HL-60/S4 (cell line): Measurements from ENCODE around the gene ARHGEF2.

Experiments used
- in situ Hi-C: fragments of 300-500 bp; cut with MboI; formaldehyde crosslinking; loops from 2 replicates; pipeline ENCODE4 v1.14.3; 2022; ENCODE audit warnings: low sequenced_read_pairs

The ARHGEF2 gene

DNA sequence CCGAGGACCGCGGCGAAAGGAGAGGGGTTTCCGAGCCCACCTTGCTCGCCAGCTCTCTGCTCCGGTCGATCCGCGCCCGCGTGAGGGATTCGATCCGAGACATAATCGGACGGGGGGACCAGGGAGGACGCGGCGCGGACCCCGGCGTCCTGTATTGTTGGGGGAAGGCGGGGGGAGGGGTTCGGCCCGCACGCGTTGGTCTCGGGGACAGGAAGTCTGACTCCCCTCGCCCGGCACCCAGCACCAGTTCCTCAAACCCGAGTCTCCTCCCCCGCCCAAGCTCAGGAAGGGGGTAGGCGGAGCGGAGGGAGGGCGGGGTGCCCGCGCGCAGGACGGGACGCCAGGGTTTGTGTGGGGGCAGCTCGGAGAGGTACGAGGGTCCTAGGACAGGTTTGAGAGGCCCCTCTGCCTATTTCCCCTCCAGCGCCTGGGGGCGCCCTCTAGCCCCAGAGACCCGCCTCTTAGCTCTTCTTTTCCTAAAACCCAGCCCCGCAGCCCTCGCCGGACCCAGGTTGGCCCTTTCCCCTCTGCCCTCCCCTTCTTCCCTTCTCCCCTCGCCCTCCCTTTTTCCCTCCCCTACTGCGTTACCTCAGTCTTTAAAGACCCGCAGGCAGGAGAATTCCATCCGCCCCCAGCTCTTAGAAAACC lies at the start of gene ARHGEF2:
TSS of gene ARHGEF2 (minus strand) at position 223 of the 648 bp plus-strand sequence. CDS start at position 103, 120 bp downstream.
- in situ Hi-C loops, result no loop called here

DNA sequence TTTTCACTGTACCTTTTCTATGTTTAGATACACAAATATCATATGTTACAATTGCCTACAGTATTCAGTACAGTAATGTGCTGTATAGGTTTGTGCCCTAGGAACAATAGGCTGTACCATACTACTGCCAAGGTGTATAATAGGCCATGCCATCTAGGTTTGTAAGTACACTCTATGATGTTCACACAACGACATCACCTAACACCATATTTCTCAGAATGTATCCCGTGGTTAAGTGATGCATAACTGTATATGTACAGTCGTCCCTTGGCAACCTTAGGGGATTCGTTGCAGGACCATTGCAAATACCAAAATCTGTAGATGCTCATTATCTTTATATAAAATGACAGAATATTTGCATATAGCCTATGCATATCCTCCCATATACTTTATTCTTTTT lies 48.2 kb upstream of the ARHGEF2 start:
- in situ Hi-C loops, result no loop called here

DNA sequence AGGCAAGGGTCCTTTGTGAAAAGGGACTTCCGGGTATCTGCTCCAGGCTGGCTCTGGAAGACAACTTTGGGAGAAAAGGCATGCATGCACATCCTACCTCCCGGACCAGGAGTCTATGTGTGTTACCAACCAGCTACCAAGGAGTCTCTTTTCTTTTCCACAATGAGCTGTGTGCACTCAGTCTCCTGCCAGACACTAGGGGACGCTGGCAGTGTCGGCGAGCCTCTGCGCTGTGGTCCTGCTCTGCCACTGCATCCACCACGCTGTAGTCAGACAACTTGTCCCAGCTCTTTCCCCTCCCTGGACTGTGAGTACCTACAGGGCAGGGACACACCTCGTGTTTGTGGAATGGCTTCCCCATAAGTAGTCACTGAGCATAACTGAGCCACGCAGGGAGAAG lies 47.5 kb upstream of the ARHGEF2 start:
- in situ Hi-C loops, result no loop called here

DNA sequence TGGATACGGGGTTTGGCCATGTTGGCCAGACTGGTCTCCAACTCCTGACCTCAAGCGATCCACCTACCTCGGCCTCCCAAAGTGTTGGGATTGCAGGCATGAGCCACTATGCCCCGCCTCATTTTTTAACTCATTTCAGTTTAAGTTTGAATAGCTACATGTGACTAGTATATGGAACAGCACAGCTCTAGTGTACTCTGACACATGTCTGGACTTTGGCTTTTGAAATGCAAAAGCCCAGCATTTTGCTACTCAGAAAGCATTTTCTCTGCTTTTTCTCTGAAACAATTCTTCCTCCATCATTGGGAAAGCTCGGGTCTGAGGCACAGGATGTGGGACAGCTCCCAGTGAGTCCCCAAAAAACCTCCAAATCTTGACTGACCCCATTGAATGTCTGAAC lies 46.5 kb upstream of the ARHGEF2 start:
- in situ Hi-C loops, result no loop called here

DNA sequence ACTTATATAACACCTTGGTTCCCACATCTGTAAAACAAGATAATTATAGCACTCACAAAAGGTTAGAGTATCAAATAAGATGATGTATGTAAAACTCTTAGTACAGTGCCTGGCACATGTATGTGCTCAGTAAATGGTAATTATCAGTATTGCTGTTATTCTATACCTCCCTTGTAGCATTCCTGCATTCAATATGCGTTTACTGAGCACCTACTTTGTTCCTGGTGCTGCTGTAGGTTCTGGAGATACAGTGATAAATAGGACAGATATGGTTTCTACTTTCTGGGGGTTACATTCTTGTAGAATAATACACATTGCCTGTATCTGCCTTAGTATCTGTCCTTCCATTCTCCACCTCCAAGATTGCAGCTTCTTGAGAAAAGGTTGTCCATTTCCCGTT lies 43.6 kb upstream of the ARHGEF2 start:
- in situ Hi-C loops, result no loop called here

DNA sequence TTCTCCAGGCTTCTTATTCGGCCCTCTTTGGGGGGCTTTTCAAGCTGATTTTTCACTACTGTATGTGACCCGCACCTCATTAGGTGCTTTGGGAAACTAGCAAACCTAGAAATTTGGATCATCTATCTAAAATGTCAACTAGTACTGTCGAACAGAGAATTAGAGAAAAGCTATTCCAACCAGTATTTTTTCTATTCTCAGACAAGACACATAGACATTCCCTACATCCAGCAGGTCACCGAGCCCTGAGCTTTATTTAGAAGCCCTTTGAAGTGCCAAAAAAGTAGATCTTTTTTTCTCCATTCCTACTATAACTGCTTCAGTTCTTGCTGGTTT lies 42.7 kb upstream of the ARHGEF2 start:
- in situ Hi-C loops, result no loop called here

DNA sequence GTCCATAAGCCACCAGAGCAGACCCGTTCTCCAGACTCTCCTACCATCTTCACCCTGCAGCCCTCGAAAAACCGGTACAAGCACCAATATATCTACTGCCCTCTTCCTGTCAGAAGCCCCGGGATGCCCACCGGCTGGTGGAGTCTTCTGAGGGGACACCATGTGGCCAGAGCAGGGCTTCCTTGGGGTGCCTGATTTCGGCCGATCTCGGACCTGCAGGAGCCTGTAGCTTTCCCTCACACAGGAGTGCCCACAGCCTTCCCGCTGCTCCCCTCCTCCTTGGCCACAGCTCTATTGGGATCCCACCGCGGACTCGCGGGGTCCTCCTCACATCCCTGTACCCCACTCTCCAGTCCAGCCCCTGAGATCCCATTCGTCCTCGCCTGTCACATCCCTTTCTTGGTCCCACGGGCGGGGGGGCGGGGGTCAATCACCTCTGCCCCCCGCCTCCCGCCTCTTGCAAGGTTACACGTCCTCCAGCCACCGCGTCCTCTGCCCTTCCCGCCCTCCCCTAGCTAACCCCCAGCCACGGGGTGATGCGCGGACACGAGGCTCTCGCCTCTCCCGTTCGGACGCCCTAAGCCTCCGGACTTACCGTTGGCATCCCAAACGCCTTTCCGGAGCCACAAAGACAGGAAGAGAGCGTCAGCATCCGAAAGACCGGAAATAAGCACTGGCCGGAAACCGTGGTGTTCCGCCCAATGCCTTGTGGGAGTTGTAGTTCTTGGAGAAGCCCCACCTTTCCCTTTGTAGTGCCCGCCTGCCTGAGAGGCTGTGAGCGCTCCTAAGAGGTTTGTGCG lies 42.1 kb upstream of the ARHGEF2 start, which contains the start of gene SSR2:
TSS of gene SSR2 (minus strand) at position 659 of the 800 bp plus-strand sequence. CDS start 784 bp downstream, outside the sequence.
- in situ Hi-C loops, result no loop called here

DNA sequence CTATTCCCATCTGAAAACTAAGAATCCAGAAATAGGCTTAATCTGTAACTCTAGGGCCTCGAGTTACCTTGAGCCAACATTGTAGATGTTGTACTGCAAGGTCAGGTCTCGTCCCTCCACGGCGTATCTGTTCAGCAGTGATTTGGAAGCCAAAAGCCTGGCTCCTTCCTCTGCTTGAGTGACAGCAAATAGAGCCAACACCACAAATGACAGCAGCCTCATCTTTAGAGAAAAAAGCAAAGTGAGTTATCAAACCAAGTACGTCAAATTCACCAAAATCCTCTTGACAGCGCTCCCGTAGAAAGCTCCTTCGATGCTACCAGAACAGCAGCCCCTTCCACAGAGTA lies 41.6 kb upstream of the ARHGEF2 start:
- in situ Hi-C loops, result no loop called here

DNA sequence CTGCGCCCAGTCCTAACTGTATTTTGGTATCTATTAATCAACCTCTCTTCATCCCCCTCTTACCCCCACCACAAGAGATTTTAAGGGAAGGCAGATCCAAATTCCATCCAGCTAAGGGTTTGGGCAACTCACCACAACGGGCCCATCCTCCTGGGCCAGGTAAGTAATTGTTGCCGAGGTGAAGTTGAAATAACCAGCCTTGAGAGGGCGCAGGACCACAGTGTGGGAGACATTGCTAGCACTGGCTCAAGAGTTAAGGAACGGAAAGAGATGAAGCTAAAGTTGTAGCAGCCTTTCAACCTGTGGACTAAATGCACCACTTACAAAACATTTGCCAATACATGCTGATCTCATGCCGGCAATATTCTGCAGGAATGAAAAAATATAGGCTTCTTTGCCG lies 36.5 kb upstream of the ARHGEF2 start:
- in situ Hi-C loops, result no loop called here

DNA sequence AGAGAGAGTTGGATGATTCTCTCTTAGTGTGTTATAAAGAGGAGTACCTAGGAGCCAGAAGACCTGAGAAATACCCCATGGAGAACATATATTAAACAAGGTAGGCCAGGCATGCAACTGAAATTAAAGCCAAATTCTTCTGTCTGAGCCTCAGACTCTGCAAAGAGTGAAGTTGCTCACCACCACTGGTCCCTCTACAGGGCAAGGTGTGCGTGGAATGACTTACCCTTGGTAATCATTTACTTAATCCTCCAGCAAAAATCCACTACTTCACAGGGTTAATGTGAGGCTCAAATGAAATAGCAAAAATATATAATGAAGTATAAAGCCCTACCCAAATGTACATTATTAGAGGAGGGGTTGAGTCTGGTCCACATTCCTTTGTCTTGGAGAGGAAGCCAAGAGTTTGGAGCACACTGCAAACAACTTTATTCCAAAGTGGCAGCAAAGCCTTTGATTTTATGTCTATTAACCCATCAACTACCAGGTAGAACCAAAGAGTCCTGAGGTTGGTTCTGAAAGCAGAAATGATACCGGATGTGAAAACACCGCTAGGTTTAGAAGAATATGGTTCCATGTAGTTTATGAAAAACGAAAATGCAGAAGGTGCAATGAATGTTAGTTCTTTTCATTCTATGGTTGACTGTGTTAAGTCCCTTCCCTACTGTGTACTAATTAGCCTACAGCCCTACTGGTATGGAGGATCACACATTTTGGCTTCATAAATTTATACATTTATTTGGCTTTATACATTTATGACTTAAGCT lies 33.9 kb upstream of the ARHGEF2 start:
- in situ Hi-C loops, result no loop called here

DNA sequence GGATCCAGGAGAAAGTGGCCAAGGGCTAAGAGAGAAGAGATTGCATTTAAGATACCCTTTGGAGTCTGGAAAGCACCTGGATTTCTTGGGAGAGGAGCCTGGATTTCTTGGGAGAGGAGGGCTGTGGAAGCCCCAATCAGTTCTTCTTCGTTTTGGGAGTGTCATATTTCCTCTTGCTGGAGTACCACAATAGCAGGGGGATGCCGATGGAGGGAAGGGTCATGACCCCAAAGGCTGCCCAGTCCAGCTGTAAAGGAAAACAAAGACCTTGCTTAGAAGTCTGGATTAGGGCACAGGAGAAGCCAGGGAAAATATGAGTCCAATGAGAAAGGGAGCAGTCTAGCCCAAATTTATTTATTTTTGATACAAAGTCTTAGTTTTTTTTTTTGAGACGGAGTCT lies 31.1 kb upstream of the ARHGEF2 start:
- in situ Hi-C loops, result no loop called here

DNA sequence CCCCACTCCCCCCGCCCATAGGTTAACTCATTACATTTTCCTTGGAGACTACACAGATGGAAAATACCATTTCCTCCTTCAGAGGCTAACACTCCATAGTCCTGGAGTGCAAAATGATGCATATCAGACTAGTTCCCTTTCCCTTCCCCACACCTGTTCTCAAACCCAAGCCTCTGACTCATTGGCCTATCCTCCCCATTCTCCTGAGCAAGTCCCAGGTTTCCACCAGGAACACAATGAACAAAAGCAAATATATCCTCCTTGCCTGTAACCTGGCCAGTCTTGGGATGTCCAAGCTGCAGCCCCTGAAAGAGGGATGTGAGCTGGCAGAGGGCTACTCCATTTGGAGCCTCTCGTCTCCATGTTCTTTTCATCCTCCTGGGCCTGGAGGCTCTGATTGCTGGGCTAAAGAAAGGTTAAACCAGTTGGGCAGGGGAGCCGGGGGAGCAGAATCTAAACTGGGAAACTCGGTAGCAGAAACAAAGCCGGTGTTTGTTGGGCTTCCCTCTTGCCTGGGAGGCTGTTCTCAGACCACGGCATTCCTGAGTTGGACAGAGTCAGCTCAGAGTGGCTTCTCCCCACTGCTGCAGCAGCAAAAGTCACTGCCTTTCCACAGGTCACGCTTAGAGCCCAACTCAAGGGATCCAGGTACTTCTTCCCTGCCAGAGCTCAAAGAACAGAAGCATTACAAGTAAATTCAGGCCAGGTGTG lies 28.5 kb upstream of the ARHGEF2 start:
- in situ Hi-C loops, result no loop called here

DNA sequence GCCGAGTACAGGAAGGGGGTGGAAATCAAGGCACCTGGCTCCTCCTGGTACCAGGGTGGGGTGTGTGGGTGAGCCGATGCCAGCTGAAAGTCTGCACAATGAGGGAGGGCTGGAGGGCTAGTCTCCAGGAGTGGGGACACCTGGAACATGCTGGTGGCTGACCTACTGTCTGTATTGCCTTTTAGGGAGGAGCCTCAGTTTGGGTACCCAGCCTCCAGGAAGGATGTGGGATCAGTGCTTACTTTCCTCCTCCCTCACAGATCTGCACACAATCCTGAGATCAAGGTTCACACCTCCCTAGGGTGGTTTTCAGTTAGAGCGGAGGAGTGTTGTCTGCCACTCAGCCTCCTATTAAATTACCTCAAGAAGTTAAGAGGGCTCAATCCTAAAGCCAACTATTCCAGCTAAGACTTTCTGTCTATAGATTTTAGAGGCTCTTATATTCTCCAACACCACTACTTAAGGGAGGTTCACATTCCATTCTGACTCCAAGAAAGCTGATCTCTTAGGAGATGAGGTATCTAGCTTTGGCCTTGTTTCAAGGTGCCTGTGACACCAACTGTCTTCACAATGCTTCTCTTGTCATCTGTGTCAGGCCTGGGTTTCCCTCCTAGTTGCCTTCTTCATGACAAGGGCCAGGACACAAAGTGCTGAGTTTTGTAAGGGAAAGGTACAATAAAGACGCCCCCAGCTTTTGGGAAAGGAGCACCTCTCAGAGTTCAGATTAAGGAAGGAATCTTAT lies 26.7 kb upstream of the ARHGEF2 start:
- in situ Hi-C loops, result no loop called here

DNA sequence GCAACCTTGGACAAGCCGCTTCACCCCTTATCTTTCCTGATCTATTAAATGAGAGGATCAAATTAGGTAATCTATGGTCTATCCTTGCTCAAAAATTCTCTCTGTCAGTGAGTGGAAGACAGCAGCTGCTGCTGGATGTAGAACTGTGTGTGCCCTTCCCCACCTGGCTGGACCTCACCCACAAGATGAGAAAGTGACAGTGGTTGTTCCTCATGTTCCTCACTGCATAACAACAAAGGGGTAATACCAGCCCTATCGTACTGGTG lies 25.5 kb upstream of the ARHGEF2 start:
- in situ Hi-C loops, result no loop called here

DNA sequence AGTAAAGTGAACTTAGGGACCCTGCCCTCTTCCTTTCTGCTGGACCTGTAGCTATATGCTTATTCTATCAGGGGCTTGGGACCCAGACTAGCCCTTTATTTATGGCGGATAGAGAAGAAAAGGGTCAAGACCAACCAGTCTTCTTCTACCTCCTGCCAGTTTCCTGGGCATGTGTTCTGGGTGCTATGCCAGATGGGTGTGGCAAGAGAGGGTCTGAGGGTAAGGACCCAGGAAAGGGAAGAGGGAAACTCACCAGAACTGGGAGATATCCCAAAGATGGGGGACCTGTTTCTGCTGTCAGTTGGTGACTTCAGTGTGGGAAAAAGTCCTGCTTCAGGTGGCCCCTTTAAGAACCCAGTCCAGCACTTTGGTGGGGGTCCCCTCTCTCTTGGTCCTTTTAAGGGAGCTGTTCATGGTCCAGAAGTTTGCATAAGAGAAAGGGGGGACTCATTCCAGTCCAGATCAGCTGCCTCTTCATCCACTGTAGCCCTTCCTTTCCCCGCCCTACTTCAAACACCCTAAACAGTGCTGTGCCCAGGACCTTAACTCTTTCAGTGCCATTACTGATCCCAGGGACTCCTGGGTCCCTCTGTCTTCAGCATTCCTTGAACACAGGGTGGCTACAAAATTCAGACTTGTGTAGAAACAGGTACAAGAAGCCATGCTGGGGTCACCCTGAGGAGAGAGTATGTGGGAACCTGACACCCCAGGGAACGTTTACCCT lies 24.0 kb upstream of the ARHGEF2 start:
- in situ Hi-C loops, result no loop called here

DNA sequence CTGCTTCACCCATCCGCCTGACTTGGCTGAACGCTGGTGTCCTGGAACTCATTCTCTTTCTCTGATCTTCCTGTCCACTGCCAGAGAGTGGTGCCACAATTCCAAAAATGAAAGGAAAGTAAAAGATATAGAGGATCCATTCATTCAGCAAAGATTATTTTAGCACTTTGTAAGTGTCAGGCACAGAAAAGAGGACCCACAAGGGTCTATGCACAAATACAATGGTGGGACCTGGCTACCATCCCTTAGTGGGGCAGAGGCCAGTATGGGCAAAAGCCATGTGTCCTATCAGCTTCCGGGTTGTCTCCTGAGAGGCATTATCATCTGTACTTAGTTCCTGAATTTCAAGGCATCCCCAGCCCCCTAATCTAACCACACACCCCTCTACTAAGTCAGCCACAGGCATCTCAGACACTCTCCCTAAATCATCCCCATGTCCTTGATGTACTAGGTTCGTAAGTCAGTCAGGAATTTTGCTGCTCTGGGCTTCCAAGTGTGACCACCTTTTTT lies 23.4 kb upstream of the ARHGEF2 start:
- in situ Hi-C loops, result no loop called here

DNA sequence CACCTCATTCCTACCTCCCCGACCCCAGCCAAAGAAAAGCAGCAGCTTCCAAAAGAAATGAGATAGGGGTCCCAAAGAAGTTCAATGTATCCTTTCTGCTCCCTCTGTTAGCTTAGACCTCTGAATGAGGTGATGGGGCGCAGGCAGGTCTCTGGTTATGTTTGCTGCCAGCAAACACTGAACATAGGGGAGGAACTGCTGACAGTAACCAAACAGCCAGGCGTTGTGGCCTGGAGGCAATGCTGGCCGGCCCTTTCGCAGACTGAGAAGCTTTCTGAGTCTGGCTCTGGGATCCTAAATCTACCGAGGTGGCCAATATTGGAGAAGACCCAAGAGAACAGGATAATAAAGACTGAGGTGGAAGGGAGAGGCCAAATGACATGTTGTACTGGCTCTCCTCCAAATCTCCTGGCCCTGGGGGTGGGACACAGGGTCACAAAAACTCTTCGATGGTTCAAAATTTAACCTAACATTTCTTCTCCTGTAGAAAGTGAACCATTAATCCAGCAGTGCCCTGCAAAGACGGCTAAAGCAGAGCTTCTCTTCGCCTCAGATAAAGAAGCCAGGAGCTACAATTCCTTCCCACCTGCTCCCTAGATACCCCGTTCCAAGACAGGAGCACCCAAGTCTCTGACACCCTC lies 22.8 kb upstream of the ARHGEF2 start:
- in situ Hi-C loops, result no loop called here

DNA sequence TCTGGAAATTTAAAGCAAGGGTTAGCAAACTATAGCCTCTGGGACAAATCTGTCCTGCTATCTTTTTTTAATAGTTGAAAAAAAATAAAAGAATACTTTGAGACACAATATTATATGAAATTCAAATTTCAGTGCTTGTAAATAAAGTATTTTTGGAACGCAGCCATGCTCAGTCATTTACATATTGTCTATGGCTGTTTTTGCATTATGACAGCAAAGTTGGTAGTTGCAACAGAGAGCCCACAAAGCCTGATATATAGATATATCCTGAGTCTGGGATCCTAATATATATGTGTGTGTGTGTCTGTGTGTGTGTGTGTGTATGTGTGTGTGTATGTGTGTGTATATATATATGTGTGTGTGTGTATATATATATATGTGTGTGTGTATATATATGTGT lies 21.6 kb upstream of the ARHGEF2 start:
- in situ Hi-C loops, result no loop called here

DNA sequence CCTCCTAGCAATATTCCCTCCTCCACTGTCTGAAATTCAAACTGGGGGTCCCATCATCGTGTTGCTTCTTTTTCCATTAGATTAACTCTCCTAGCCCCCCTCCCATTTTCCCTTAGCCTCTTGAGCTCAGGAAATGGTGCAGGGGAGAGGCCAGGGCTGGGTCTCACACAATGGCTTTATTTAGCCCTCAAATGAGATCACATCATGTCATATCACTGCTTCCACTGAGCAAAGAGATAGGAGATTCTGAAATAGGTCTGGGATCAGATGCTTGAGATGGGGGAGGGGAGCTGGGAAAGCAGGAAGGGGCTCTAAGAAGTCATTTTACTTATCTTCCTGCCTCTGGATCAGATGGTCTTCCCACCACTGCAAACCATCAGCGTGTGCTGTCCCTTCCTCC lies 17.8 kb upstream of the ARHGEF2 start:
- in situ Hi-C loops, result no loop called here
